HG03045 (cell line): ENCODE measurements around the gene GCSAM.
A peak's percentile ranks its signal among the peaks of the same experiment; 100 is the strongest.
"Not testable (repeated sequence)": the region's sequence is repeated elsewhere in the genome, so short reads cannot be mapped to it uniquely, and the experiment has no call there.

Experiments used
- ATAC-seq: cut with Tn5 transposase; IDR thresholded peaks from one replicate; pipeline ENCODE4 v1.9.1; 2021; ENCODE audit warnings: mild to moderate bottlenecking, moderate library complexity; ENCODE audit not compliant: unreplicated experiment

The GCSAM gene

DNA sequence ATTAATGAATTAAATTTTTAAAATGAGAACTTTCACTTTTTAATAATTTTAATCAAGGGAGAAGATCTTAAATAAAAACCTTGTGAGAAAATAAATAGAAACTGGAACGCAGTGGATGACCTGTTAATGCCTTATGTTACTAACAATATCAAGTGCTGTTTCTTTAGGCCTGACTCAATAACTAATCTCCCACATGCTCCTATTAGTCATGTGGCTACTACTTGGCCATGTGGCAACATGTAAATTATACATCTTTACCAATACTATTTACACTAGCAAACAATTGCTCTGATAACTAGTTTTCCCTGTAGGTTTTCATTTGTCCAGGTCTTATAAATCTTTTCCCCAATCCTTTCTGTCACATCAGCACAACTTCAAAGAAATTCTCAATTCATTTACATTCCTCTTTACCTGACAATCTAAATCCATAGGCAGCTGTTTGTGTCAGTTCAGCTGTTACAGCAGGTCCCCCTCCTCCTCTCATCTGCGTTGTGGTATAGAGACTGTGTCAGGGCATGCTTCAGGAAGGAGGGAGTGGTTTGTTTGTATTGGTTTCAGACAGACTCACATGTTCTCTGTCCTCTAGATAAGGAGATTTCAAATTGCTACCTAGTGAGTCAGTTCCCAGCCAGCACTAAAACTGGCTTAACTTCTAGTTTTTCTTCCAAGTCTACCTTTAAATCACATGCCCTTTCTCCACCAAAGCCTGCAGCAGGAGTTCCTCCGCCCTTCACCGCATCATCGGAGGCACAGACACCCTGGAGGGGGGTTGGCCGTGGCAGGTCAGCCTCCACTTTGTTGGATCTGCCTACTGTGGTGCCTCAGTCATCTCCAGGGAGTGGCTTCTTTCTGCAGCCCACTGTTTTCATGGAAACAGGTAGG is 58.2 kb downstream of the GCSAM start:
- peak; percentile 53 for ATAC-seq

GRCh38 chr3:112074006-112074405 is 59.0 kb downstream of the GCSAM start:
- no peak for ATAC-seq

DNA sequence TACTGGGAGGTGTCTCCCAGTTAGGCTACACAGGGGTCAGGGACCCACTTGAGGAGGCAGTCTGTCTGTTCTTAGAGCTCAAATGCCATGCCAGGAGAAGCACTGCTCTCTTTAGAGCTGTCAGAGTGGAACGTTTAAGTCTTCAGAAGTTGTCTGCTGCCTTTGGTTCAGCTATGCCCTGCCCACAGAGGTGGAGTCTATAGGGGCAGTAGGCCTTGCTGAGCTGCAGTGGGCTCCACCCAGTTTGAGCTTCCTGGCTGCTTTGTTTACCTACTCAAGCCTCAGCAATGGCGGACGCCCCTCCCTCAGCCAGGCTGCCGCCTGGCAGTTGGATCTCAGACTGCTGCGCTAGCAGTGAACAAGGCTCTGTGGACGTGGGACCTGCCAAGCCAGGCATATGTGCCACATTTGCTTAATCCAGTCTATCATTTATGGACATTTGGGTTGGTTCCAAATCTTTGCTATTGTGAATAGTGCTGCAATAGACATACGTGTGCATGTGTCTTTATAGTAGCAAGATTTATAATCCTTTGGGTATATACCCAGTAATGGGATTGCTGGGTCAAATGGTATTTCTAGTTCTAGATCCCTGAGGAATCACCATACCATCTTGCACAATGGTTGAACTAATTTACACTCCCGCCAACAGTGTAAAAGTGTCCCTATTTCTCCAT is 60.5 kb downstream of the GCSAM start:
- ATAC-seq: not testable (repeated sequence)
